ENCODE results near the gene ADAR. TPM values are rescaled to one million over a fixed set of nuclear protein-coding genes. Genes with fewer than 3 reads are reported as not detected.

ADAR gene
- total RNA-seq, 1 donor from 2014 or later: 139 TPM

- intact Hi-C loops (cut with DNase I): loop anchor here (10.0 kb wide), 1 partner anchor 63 kb away; no protein-coding TSS in a partner anchor
- no peak for ATAC-seq
Measured at GRCh38 chr1:154548028-154548427, 60.0 kb downstream of the ADAR start.

GRCh38 chr1:154547105-154547732 is 60.8 kb downstream of the ADAR start:
- ATAC-seq (no peak), DNase-seq (ENCODE audit: low spot score) (no peak)
- intact Hi-C loops (cut with DNase I): loop anchor here (10.0 kb wide), 1 partner anchor 62 kb away; no protein-coding TSS in a partner anchor

More at GRCh38 chr1:154548028-154548427, 60.0 kb downstream of the ADAR start:
- DNase-seq (ENCODE audit: low spot score): no peak

GRCh38 chr1:154546264-154547063 is 61.5 kb downstream of the ADAR start:
- peak; percentile 69 for ATAC-seq
- DNase-seq (ENCODE audit: low spot score): no peak

GRCh38 chr1:154541231-154541630 is 66.8 kb downstream of the ADAR start:
- intact Hi-C loops (cut with DNase I): loop anchor here (10.0 kb wide), 1 partner anchor 56 kb away; no protein-coding TSS in a partner anchor
- no peak for ATAC-seq

More at GRCh38 chr1:154546264-154547063, 61.5 kb downstream of the ADAR start:
- intact Hi-C loops (cut with DNase I): loop anchor here (10.0 kb wide), 1 partner anchor 62 kb away; no protein-coding TSS in a partner anchor

GRCh38 chr1:154539486-154540483 is 68.2 kb downstream of the ADAR start:
- intact Hi-C loops (cut with DNase I): loop anchor here (2.0 to 10.0 kb wide), 2 partner anchors 33 to 55 kb away; no protein-coding TSS in a partner anchor
- ATAC-seq (no peak), DNase-seq (ENCODE audit: low spot score) (no peak)

More at GRCh38 chr1:154541231-154541630, 66.8 kb downstream of the ADAR start:
- DNase-seq (ENCODE audit: low spot score): no peak

- DNase-seq (ENCODE audit: low spot score): no peak
- ATAC-seq: no peak
- intact Hi-C loops (cut with DNase I): no loop called here
Measured at GRCh38 chr1:154536570-154536969, 71.4 kb downstream of the ADAR start.

- ATAC-seq (no peak), DNase-seq (ENCODE audit: low spot score) (no peak)
- intact Hi-C loops (cut with DNase I): no loop called here
Measured at GRCh38 chr1:154533952-154534844, 73.8 kb downstream of the ADAR start.

Other genes with a start within 250 kb of the ADAR start
- gene IL6R, start 202.8 kb downstream of the ADAR start, total RNA-seq: 26.6 TPM
- 11.7 TPM for gene TDRD10, start 106.0 kb downstream of the ADAR start, total RNA-seq
- 30.5 TPM for gene SHE, start 105.8 kb downstream of the ADAR start, total RNA-seq
- gene UBE2Q1, start 49.5 kb downstream of the ADAR start, total RNA-seq: 67.4 TPM
- gene CHRNB2, start 40.4 kb downstream of the ADAR start, total RNA-seq: 0.18 TPM